K562 (cell line): ENCODE measurements around the gene GNAS-AS1. TPM values are rescaled to one million over a fixed set of nuclear protein-coding genes. Genes with fewer than 3 reads are reported as not detected.

Experiments
- HCFC1 ChIP-seq: IDR thresholded peaks from 2 replicates; pipeline ENCODE4 v1.6.1; 2012; ENCODE audit warnings: low read depth, low read length, improper control_type of control experiment
- LCOR ChIP-seq: sonication (generic); formaldehyde crosslinking; IDR thresholded peaks from 2 replicates; pipeline ENCODE4 v1.8.0; 2022; ENCODE audit warnings: mild to moderate bottlenecking, missing genetic modification reagents
- PHB2 ChIP-seq: fragments of 450-650 bp; IDR thresholded peaks from 2 replicates; pipeline ENCODE4 v1.6.1; 2017; ENCODE audit warnings: low read depth
- POLR2AphosphoS5 ChIP-seq: IDR thresholded peaks from 2 replicates; pipeline ENCODE4 v1.6.1; 2011; ENCODE audit warnings: mild to moderate bottlenecking, low read depth, low read length, moderate library complexity; ENCODE audit not compliant: control insufficient read depth, insufficient read depth
- POLR2G ChIP-seq: fragments of 200-400 bp; formaldehyde crosslinking; IDR thresholded peaks from 2 replicates; pipeline ENCODE4 v1.6.1; 2017; ENCODE audit warnings: low read depth, mild to moderate bottlenecking, antibody characterized with exemption, low read length, moderate library complexity
- PURB ChIP-seq: sonication (generic); formaldehyde crosslinking; IDR thresholded peaks from 2 replicates; pipeline ENCODE4 v1.9.0; 2021; ENCODE audit warnings: low read depth, mild to moderate bottlenecking, missing genetic modification reagents
- RBBP5 ChIP-seq: fragments of 200-600 bp; sonication (generic); IDR thresholded peaks from 2 replicates; pipeline ENCODE4 v1.6.1; 2012; ENCODE audit warnings: borderline replicate concordance, mild to moderate bottlenecking, low read length, control low read depth, inconsistent platforms; ENCODE audit not compliant: insufficient read depth, poor library complexity, severe bottlenecking
- SMAD4 ChIP-seq: fragments of 250-450 bp; sonication (Bioruptor Pico); conservative IDR thresholded peaks from 2 replicates; pipeline ENCODE4 v1.8.0; 2021; ENCODE audit warnings: inconsistent platforms, mild to moderate bottlenecking, moderate library complexity
- TCF7L2 ChIP-seq: fragments of 150-350 bp; IDR thresholded peaks from 2 replicates; pipeline ENCODE4 v1.6.1; 2016; ENCODE audit warnings: low read depth, mild to moderate bottlenecking, low read length, moderate library complexity
- ZNF12 ChIP-seq: sonication (generic); formaldehyde crosslinking; IDR thresholded peaks from 2 replicates; pipeline ENCODE4 v1.4.0; 2020; ENCODE audit warnings: mild to moderate bottlenecking, missing genetic modification reagents
- polyA plus RNA-seq, 8 experiments: library from polyadenylated mRNA; depleted of rRNA in 4 of 8; stranded (reverse) in 5 of 8; unstranded in 3 of 8; fragments of >200 nt; fragmentation: Nextera tagmentation in 2 of 8; fragmentation: Illumina TruSeq in 1 of 8; extraction: Ambion mirVana in 2 of 8; extraction: Trizol in 1 of 8; gene quantifications; 2 replicates each; pipeline versions ENCODE4 v1.2.1 to v1.2.3, GENCODE V29; 2011 to 2014; ENCODE audit warnings: inconsistent platforms in 1 of 8, missing spikeins in 1 of 8
- total RNA-seq, 7 experiments: library from RNA; depleted of rRNA in 6 of 7; stranded (reverse); fragments of >200 nt in 6 of 7; fragmentation: Illumina TruSeq in 2 of 7; extraction: Trizol in 2 of 7; gene quantifications; 2 replicates each; pipeline versions ENCODE4 v1.2.1 to v1.2.3, GENCODE V29; 2011 to 2021; ENCODE audit warnings: low replicate concordance in 1 of 7
- TF ChIP-seq, protein P1 (sequence below): fragments of 450-650 bp; formaldehyde crosslinking; IDR thresholded peaks from 2 replicates; pipeline ENCODE4 v1.4.0; 2020; ENCODE audit warnings: mild to moderate bottlenecking, moderate library complexity
- TF ChIP-seq, protein P2 (sequence below): sonication (generic); formaldehyde crosslinking; IDR thresholded peaks from 2 replicates; pipeline ENCODE4 v1.8.1; 2022; ENCODE audit warnings: missing genetic modification reagents
- TF ChIP-seq, protein P3 (sequence below): fragments of 250-450 bp; sonication (Bioruptor Pico); IDR thresholded peaks from 2 replicates; pipeline ENCODE4 v1.9.0; 2021; ENCODE audit warnings: mild to moderate bottlenecking, inconsistent platforms
- TF ChIP-seq, protein P4 (sequence below): fragments of 250-450 bp; sonication (Bioruptor Pico); IDR thresholded peaks from 2 replicates; pipeline ENCODE4 v1.8.0; 2021; ENCODE audit warnings: moderate library complexity, mild to moderate bottlenecking, inconsistent platforms
- TF ChIP-seq, protein P5 (sequence below): sonication (generic); formaldehyde crosslinking; IDR thresholded peaks from 2 replicates; pipeline ENCODE4 v1.8.0; 2022; ENCODE audit warnings: mild to moderate bottlenecking, missing genetic modification reagents, borderline replicate concordance
- TF ChIP-seq, protein P6 (sequence below): fragments of 450-650 bp; formaldehyde crosslinking; IDR thresholded peaks from 2 replicates; pipeline ENCODE4 v1.4.0; 2022; ENCODE audit warnings: missing genetic modification characterization

GNAS-AS1 gene
- total and polyA plus RNA-seq, 9 of the 15 experiments (the other 6 are each of a cell fraction or from before 2014, with no cell fraction given): 0.04 to 2.5 (median 0.25) TPM

DNA sequence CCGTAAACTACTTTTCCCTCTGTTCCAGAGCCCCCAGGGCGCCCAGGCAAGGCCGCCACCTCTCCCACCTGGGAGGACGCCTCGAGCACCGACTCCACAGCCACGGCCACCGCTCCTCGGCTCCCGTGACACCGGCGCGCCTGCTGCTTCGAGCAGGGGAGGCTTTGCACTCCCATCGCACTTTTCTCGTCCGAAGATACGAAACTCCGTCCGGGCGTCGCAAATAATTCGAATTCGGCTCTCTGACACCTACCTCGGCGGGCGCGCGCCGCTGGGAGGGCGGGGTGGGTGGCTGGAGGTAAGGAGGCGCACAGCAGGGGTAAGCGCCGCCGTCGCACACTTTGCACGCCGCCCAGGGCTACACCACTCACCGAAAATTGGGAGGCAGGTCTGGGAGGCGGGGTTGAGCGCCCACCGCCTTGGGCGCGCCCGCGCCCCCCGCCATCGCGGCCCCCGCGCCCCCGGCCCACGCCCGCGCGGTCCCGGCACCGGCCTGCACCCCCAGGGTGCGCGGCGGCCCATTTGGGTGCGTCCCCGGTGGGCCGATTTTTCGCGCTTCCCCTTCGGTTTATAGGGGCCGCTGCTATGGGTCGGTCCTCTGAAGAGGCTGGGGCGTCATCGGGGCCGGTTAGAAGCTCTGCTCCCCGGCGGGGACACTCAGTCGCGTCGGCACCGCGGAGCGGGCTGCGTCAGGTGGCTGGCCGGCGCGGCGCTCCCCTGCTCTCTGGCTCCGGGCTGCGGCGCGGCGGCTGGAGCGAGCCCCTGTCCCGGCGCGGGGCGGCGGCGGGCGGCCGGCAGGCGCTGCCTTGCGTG, 38.0 kb upstream of the GNAS-AS1 start (continued):
- TF ChIP-seq, protein P1, sequence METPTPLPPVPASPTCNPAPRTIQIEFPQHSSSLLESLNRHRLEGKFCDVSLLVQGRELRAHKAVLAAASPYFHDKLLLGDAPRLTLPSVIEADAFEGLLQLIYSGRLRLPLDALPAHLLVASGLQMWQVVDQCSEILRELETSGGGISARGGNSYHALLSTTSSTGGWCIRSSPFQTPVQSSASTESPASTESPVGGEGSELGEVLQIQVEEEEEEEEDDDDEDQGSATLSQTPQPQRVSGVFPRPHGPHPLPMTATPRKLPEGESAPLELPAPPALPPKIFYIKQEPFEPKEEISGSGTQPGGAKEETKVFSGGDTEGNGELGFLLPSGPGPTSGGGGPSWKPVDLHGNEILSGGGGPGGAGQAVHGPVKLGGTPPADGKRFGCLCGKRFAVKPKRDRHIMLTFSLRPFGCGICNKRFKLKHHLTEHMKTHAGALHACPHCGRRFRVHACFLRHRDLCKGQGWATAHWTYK (CRISPR knock-in tag): no peak
- TF ChIP-seq, protein P2, sequence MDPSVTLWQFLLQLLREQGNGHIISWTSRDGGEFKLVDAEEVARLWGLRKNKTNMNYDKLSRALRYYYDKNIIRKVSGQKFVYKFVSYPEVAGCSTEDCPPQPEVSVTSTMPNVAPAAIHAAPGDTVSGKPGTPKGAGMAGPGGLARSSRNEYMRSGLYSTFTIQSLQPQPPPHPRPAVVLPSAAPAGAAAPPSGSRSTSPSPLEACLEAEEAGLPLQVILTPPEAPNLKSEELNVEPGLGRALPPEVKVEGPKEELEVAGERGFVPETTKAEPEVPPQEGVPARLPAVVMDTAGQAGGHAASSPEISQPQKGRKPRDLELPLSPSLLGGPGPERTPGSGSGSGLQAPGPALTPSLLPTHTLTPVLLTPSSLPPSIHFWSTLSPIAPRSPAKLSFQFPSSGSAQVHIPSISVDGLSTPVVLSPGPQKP (CRISPR knock-in tag): no peak
- TF ChIP-seq ZNF12 (no peak), POLR2G (peak; percentile 98), TCF7L2 (peak; percentile 59; the same call in 1 of the 2 replicates), LCOR (CRISPR knock-in tag) (no peak), PURB (CRISPR knock-in tag) (no peak), HCFC1 (peak; percentile 65), RBBP5 (peak; percentile 53), POLR2AphosphoS5 (peak; percentile 80), PHB2 (no peak), SMAD4 (CRISPR knock-in tag) (peak; percentile 70; the same call in 1 of the 2 replicates)
- TF ChIP-seq, protein P3, sequence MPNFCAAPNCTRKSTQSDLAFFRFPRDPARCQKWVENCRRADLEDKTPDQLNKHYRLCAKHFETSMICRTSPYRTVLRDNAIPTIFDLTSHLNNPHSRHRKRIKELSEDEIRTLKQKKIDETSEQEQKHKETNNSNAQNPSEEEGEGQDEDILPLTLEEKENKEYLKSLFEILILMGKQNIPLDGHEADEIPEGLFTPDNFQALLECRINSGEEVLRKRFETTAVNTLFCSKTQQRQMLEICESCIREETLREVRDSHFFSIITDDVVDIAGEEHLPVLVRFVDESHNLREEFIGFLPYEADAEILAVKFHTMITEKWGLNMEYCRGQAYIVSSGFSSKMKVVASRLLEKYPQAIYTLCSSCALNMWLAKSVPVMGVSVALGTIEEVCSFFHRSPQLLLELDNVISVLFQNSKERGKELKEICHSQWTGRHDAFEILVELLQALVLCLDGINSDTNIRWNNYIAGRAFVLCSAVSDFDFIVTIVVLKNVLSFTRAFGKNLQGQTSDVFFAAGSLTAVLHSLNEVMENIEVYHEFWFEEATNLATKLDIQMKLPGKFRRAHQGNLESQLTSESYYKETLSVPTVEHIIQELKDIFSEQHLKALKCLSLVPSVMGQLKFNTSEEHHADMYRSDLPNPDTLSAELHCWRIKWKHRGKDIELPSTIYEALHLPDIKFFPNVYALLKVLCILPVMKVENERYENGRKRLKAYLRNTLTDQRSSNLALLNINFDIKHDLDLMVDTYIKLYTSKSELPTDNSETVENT: peak; percentile 24; the same call in 1 of the 2 replicates
- TF ChIP-seq, protein P4, sequence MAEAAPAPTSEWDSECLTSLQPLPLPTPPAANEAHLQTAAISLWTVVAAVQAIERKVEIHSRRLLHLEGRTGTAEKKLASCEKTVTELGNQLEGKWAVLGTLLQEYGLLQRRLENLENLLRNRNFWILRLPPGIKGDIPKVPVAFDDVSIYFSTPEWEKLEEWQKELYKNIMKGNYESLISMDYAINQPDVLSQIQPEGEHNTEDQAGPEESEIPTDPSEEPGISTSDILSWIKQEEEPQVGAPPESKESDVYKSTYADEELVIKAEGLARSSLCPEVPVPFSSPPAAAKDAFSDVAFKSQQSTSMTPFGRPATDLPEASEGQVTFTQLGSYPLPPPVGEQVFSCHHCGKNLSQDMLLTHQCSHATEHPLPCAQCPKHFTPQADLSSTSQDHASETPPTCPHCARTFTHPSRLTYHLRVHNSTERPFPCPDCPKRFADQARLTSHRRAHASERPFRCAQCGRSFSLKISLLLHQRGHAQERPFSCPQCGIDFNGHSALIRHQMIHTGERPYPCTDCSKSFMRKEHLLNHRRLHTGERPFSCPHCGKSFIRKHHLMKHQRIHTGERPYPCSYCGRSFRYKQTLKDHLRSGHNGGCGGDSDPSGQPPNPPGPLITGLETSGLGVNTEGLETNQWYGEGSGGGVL (CRISPR knock-in tag): no peak
- TF ChIP-seq, protein P5, sequence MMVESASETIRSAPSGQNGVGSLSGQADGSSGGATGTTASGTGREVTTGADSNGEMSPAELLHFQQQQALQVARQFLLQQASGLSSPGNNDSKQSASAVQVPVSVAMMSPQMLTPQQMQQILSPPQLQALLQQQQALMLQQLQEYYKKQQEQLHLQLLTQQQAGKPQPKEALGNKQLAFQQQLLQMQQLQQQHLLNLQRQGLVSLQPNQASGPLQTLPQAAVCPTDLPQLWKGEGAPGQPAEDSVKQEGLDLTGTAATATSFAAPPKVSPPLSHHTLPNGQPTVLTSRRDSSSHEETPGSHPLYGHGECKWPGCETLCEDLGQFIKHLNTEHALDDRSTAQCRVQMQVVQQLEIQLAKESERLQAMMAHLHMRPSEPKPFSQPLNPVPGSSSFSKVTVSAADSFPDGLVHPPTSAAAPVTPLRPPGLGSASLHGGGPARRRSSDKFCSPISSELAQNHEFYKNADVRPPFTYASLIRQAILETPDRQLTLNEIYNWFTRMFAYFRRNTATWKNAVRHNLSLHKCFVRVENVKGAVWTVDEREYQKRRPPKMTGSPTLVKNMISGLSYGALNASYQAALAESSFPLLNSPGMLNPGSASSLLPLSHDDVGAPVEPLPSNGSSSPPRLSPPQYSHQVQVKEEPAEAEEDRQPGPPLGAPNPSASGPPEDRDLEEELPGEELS: no peak
- TF ChIP-seq, protein P6, sequence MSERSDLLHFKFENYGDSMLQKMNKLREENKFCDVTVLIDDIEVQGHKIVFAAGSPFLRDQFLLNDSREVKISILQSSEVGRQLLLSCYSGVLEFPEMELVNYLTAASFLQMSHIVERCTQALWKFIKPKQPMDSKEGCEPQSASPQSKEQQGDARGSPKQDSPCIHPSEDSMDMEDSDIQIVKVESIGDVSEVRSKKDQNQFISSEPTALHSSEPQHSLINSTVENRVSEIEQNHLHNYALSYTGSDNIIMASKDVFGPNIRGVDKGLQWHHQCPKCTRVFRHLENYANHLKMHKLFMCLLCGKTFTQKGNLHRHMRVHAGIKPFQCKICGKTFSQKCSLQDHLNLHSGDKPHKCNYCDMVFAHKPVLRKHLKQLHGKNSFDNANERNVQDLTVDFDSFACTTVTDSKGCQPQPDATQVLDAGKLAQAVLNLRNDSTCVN (CRISPR knock-in tag): no peak
